ENCODE results near the gene THRB. TPM values are rescaled to one million over a fixed set of nuclear protein-coding genes. Genes with fewer than 3 reads are reported as not detected.

The THRB gene
- total RNA-seq, 8 experiments from 2014 or later, result 0.42 to 26.4 (median 3.3) TPM

- ATAC-seq (replicated peaks in 6 of 8), result no peak
- no peak overlapping the region for H3K27ac ChIP-seq
- WGBS, 10 experiments, result 54 to 100% (median 80%) methylated on average over 1 to 5 of the region's 5 CpGs
- no peaks in the 10 kb centered on the region for H3K4me1 ChIP-seq (replicated peaks in 1 of 2)
- no peak overlapping the region for H3K4me3 ChIP-seq
- in situ Hi-C loops (cut with MboI; ENCODE audit: low pct_unique_long_range_greater_than_20kb in 2 of 9, low sequenced_read_pairs in 9 of 9, unreplicated experiment in 9 of 9), result no loop called here
Observed at GRCh38 chr3:24450160-24450907, 44.3 kb downstream of the THRB start.

- H3K4me3 ChIP-seq, result no peak overlapping the region
- no peak overlapping the region for H3K27ac ChIP-seq
- no peaks in the 10 kb centered on the region for H3K4me1 ChIP-seq (replicated peaks in 1 of 2)
- no peak for ATAC-seq (replicated peaks in 6 of 8)
- in situ Hi-C loops (cut with MboI; ENCODE audit: low pct_unique_long_range_greater_than_20kb in 2 of 9, low sequenced_read_pairs in 9 of 9, unreplicated experiment in 9 of 9), result no loop called here
- 85 to 100% (median 93%) methylated on average over 1 to 6 of the region's 6 CpGs for WGBS, 10 experiments
Observed at GRCh38 chr3:24447836-24448235, 46.8 kb downstream of the THRB start.

DNA sequence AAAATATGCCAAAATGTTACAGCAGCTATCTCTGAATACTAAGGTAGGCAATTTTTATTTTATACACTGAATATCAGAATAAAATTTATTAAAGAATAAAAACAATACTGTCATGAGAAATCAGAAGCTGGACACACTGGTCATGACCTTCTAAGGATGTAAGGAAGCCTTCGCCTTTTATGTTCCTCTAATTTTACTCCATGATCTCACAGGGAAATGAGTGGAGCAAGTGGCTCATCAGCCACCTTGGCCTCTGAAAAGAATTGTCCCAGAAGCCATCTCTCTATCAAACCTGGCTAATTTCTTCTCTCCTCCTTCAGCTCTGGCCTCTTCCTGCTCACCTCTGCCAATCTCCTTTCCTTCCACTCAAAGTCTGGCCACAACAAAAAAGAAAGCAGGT lies 48.6 kb downstream of the THRB start:
- in situ Hi-C loops (cut with MboI; ENCODE audit: low pct_unique_long_range_greater_than_20kb in 2 of 9, low sequenced_read_pairs in 9 of 9, unreplicated experiment in 9 of 9), result no loop called here
- no peak overlapping the region for H3K27ac ChIP-seq
- no peak for ATAC-seq (replicated peaks in 6 of 8)
- 80 to 100% (median 96%) methylated on average over 1 of the region's 1 CpG; no CpG with 5 or more reads in 2 of the 10 experiments for WGBS, 10 experiments
- H3K4me1 ChIP-seq (replicated peaks in 1 of 2), result no peaks in the 10 kb centered on the region
- H3K4me3 ChIP-seq, result no peak overlapping the region

DNA sequence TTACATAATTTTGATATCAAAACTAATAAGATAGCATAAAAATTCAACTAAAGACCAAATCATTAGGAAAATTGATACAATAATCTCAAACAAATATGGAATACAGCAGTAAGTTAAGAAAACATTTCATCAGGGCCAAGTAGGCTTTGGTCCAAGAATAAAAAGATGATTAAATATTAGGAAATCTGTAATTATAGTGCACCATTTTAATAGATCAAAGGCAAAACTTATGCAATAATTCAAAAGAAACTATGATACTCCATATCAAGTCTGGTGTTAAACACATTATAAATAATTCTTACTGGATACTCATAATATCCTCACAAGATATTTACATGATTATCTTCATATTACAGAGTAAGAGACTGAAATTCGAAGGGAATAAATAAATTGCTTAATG lies 51.2 kb downstream of the THRB start:
- H3K4me3 ChIP-seq, result no peak overlapping the region
- in situ Hi-C loops (cut with MboI; ENCODE audit: low pct_unique_long_range_greater_than_20kb in 2 of 9, low sequenced_read_pairs in 9 of 9, unreplicated experiment in 9 of 9), result no loop called here
- 0 to 91% (median 0%) methylated on average over 1 of the region's 1 CpG; no CpG with 5 or more reads in 5 of the 10 experiments for WGBS, 10 experiments
- no peak for ATAC-seq (replicated peaks in 6 of 8)
- no peak overlapping the region for H3K27ac ChIP-seq
- H3K4me1 ChIP-seq (replicated peaks in 1 of 2), result no peaks in the 10 kb centered on the region

DNA sequence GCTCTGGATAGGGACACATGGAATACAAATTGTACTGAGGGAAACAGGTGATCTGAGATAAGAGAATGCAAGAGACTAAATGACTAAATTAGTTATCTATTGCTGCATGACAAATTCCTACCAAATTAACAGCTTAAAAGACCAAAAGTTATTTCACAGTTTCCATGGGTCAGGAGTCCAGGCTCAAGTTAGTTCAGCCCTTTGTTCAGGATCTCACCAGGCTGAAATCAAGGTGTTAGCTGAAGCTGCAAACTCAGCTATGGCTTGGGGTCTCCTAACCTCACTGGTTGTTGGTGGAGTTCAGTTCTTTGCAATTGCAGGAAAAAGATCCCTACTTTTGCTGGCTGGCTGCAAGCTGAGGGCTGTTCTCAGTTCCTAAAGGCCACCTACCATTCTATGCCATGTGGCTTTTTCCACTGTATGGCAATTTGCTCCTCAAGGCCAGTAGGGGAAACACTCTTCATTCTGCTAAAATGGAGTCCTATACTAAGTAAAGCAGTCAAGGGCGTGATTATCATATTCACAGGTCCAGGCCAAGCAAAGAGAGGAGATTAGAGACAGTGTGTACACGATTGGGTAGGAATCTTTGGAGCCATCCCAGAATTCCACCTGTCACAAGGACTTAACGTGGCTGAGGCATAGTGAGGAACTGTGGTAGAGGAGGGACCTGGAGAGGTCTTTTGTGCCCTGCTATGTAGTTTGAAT lies 53.7 kb downstream of the THRB start:
- H3K4me3 ChIP-seq, result no peak overlapping the region
- 43 to 100% (median 80%) methylated on average over 1 to 3 of the region's 3 CpGs; no CpG with 5 or more reads in 2 of the 10 experiments for WGBS, 10 experiments
- no peaks in the 10 kb centered on the region for H3K4me1 ChIP-seq (replicated peaks in 1 of 2)
- in situ Hi-C loops (cut with MboI; ENCODE audit: low pct_unique_long_range_greater_than_20kb in 2 of 9, low sequenced_read_pairs in 9 of 9, unreplicated experiment in 9 of 9), result no loop called here
- H3K27ac ChIP-seq, result no peak overlapping the region
- no peak for ATAC-seq (replicated peaks in 6 of 8)

- Histone ChIP-seq H3K4me1 (replicated peaks in 1 of 2) (peaks cover 0 to 6% of the 10 kb centered on the region in 2 donors), H3K27ac (no peak overlapping the region), H3K4me3 (no peak overlapping the region)
- in situ Hi-C loops (cut with MboI; ENCODE audit: low pct_unique_long_range_greater_than_20kb in 2 of 9, low sequenced_read_pairs in 9 of 9, unreplicated experiment in 9 of 9), result no loop called here
- 100% methylated on average over 1 to 3 of the region's 4 CpGs; no CpG with 5 or more reads in 7 of the 10 experiments for WGBS, 10 experiments
- ATAC-seq (replicated peaks in 6 of 8), result no peak
Observed at GRCh38 chr3:24439021-24439420, 55.6 kb downstream of the THRB start.

DNA sequence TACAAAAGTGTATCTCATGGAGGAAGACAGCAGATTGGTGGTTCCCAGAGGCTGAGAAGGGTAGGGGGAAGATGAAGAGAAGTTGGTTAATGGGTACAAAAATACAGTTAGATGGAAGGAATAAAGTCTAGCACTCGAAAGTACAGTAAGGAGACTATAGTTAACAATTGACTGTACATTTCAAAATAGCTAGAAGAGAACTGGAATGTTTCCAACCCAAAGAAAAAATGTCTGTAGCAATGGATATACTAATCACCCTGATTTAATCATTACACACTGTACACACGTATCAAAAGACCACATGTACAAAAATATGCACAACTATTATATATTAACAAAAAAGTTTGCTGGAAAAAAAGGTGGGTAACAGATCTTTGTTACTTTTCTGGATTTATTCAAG lies 57.3 kb downstream of the THRB start:
- in situ Hi-C loops (cut with MboI; ENCODE audit: low pct_unique_long_range_greater_than_20kb in 2 of 9, low sequenced_read_pairs in 9 of 9, unreplicated experiment in 9 of 9), result no loop called here
- Histone ChIP-seq H3K4me3 (no peak overlapping the region), H3K27ac (no peak overlapping the region), H3K4me1 (replicated peaks in 1 of 2) (peaks cover 0 to 6% of the 10 kb centered on the region in 2 donors)
- 60 to 100% (median 78%) methylated on average over 1 to 2 of the region's 2 CpGs for WGBS, 10 experiments
- ATAC-seq (replicated peaks in 6 of 8), result no peak

GRCh38 chr3:24435584-24435983 lies 59.1 kb downstream of the THRB start:
- Histone ChIP-seq H3K4me1 (replicated peaks in 1 of 2) (peaks cover 0 to 6% of the 10 kb centered on the region in 2 donors), H3K4me3 (no peak overlapping the region), H3K27ac (no peak overlapping the region)
- ATAC-seq (replicated peaks in 6 of 8), result peak in 5 of 8 experiments; percentile 17 to 74 (median 64)
- 54 to 100% (median 80%) methylated on average over 1 to 5 of the region's 5 CpGs; no CpG with 5 or more reads in 1 of the 10 experiments for WGBS, 10 experiments
- in situ Hi-C loops (cut with MboI; ENCODE audit: low pct_unique_long_range_greater_than_20kb in 2 of 9, low sequenced_read_pairs in 9 of 9, unreplicated experiment in 9 of 9), result no loop called here

GRCh38 chr3:24434651-24435050 lies 60.0 kb downstream of the THRB start:
- ATAC-seq (replicated peaks in 6 of 8), result no peak
- H3K4me3 ChIP-seq, result no peak overlapping the region
- in situ Hi-C loops (cut with MboI; ENCODE audit: low pct_unique_long_range_greater_than_20kb in 2 of 9, low sequenced_read_pairs in 9 of 9, unreplicated experiment in 9 of 9), result no loop called here
- peaks cover 0 to 6% of the 10 kb centered on the region in 2 donors for H3K4me1 ChIP-seq (replicated peaks in 1 of 2)
- WGBS, 10 experiments, result 67 to 100% (median 100%) methylated on average over 1 of the region's 1 CpG; no CpG with 5 or more reads in 1 of the 10 experiments
- no peak overlapping the region for H3K27ac ChIP-seq

DNA sequence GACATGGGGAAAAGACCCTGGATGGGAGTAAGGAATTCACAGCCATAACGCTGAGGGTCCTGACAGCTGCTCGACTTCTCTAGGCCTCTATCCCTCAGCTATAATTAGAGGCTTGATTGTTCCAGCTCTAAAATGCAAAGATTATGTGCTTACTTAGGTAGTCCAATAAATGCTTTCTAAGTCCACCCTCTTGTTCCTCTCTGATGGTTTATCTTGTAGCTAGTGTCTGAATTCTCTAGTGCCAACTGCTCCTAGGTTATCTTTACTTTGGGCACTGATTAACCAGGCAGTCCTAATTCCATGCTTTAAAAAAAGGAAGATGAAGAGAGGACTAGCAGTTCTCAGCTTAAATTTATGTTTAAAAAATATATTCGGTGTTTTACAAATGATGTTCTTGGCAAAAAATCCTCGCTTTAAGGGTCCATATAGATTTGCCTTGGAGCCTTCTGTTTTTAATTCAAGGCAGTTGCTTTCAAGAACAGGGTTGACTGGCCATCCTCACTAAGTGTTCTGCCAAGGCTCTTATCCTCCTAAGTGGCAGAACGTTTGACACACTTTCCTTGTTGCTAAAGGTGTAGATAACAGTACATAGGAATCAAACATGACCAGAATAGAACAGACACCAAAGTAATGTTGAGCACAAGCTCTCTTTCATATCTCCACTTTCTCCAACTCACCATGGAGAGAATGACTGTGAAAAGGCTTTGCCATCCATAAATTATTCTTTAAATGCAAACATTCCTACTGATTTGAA lies 60.6 kb downstream of the THRB start:
- 22 to 100% (median 77%) methylated on average over 1 to 5 of the region's 5 CpGs for WGBS, 10 experiments
- in situ Hi-C loops (cut with MboI; ENCODE audit: low pct_unique_long_range_greater_than_20kb in 2 of 9, low sequenced_read_pairs in 9 of 9, unreplicated experiment in 9 of 9), result no loop called here
- no peak overlapping the region for H3K27ac ChIP-seq

GRCh38 chr3:24432989-24433388 lies 61.7 kb downstream of the THRB start:
- ATAC-seq (replicated peaks in 6 of 8), result no peak
- in situ Hi-C loops (cut with MboI; ENCODE audit: low pct_unique_long_range_greater_than_20kb in 2 of 9, low sequenced_read_pairs in 9 of 9, unreplicated experiment in 9 of 9), result no loop called here
- Histone ChIP-seq H3K4me3 (no peak overlapping the region), H3K4me1 (replicated peaks in 1 of 2) (peaks cover 0 to 6% of the 10 kb centered on the region in 2 donors), H3K27ac (no peak overlapping the region)

More for the DNA sequence above, 60.6 kb downstream of the THRB start:
- Histone ChIP-seq H3K4me3 (no peak overlapping the region), H3K4me1 (replicated peaks in 1 of 2) (peaks cover 0 to 6% of the 10 kb centered on the region in 2 donors)
- ATAC-seq (replicated peaks in 6 of 8), result peak in 3 of 8 experiments; percentile 43 to 57 (median 43)

DNA sequence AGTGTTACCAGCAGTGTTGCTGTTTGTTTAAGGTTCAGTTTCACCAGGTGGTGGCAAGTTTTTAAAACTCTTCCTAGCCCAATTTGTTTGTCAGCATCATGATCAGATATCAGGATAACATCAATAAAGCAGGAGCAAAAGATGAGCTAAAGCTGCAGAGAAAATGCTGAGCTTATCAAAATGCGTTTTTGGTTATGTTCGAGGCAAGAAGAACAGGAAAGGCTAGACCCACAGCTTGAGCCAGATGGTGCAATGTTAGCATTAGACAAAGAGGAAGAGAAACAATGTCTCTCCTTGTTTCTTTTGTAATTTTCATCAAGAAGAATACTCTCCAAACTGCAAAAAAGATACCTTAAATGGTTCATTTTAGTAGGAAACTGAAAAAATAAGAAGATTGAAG lies 66.2 kb downstream of the THRB start:
- ATAC-seq (replicated peaks in 6 of 8), result no peak
- H3K4me1 ChIP-seq (replicated peaks in 1 of 2), result peaks cover 0 to 8% of the 10 kb centered on the region in 2 donors
- WGBS, 10 experiments, result 55 to 100% (median 80%) methylated on average over 1 to 2 of the region's 2 CpGs; no CpG with 5 or more reads in 1 of the 10 experiments
- in situ Hi-C loops (cut with MboI; ENCODE audit: low pct_unique_long_range_greater_than_20kb in 2 of 9, low sequenced_read_pairs in 9 of 9, unreplicated experiment in 9 of 9), result no loop called here
- H3K27ac ChIP-seq, result no peak overlapping the region
- no peak overlapping the region for H3K4me3 ChIP-seq

DNA sequence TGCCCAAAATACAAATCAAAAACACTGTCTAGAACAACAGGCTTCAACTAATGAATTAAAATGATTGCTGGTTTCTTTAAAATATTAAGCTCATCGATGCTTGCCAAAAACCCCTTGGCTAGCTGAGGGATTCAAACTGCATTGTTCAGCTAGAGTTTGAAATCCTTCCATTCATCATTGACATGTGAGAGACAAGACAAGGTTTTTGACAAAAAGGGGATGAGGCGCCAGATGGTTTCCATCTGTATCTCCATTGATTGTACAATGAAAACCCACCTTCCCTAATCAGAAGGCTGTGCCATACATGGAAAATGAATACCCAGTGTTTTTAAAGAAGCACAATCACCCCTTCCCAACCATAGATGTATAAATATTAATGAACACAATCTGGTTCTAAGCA lies 67.8 kb downstream of the THRB start:
- WGBS, 10 experiments, result 11 to 100% (median 68%) methylated on average over 1 to 2 of the region's 2 CpGs; no CpG with 5 or more reads in 2 of the 10 experiments
- Histone ChIP-seq H3K4me1 (replicated peaks in 1 of 2) (peaks cover 0 to 8% of the 10 kb centered on the region in 2 donors), H3K27ac (no peak overlapping the region), H3K4me3 (no peak overlapping the region)
- peak in 1 of 8 experiments; percentile 21 for ATAC-seq (replicated peaks in 6 of 8)
- in situ Hi-C loops (cut with MboI; ENCODE audit: low pct_unique_long_range_greater_than_20kb in 2 of 9, low sequenced_read_pairs in 9 of 9, unreplicated experiment in 9 of 9), result no loop called here
